ENCODE measurements around the gene RBFOX1.

The RBFOX1 gene

DNA sequence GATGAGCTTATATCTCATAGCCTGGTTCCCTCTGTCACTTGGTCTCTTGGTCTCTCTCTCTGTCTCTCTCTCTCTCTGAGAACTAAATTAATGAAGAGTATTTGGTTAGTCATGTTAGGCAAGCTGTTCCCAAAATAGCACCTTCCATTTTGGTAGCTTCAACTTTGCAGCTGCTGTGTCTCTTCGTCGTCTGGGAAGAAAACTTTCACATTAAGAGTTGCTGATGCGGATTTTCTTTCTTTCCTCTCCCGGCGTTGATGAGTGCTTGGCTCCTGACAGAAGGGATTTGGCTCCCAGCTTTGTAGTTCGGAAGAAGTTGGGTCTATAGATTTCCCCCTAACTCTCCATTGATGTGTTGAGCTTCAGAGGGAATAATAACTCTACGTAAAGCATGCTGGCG lies at the start of gene RBFOX1:
TSS of gene RBFOX1 (plus strand) at position 235 of the 400 bp plus-strand sequence.
- no peak for DNase-seq

DNA sequence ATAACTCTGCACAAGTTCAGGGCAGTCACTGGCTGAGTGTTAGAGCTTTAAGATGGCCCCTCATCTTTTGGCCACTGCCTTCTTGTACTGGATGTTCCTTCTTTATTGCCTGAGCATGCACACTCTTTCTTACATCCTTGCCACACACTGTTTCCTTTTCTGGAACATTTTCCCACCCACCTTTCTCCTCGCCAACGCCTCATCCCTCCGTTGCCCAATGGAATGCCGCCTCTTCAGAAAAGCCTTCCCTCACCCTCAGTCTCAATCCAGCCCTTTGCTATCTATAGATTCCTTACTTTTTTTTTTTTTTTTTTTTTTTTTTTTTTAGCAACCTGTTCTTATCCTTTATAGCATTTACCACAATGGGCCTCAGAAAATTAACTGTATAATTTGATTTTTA lies 47.9 kb upstream of the RBFOX1 start:
- no peak for DNase-seq

DNA sequence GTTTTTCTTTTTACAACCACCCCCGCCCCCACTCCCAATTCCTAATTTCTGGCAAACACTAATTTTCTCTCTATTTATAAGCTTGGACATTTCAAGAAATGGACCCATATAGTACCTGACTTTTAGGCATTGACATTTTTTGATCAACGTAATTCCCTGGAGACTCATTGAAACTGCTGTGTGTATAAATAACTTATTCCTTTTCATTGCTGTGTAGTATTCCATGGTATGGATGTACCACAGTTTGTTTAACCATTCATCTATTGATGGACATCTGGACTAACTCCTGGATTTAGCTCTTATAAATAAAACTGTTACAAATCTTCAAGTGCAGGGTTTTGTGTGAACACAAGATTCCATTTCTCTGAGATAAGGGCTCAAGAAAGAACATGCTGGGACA lies 47.1 kb upstream of the RBFOX1 start:
- no peak for DNase-seq

DNA sequence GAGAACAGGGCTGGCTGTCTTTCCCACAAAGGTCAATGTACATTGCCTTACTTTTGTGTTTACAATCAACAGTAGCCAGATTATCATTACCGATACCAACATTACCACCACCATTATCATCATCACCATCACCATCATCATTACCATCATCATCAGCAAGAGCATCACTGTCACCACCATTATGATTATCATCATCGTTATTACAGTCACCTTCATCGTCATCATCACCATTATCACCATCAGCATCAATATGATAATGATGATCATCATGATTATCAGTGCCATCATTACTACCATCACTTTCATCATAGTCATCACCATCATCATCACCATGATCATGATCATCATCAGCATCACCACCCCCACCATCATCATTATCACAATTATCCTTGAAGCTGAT lies 43.3 kb upstream of the RBFOX1 start:
- no peak for DNase-seq

DNA sequence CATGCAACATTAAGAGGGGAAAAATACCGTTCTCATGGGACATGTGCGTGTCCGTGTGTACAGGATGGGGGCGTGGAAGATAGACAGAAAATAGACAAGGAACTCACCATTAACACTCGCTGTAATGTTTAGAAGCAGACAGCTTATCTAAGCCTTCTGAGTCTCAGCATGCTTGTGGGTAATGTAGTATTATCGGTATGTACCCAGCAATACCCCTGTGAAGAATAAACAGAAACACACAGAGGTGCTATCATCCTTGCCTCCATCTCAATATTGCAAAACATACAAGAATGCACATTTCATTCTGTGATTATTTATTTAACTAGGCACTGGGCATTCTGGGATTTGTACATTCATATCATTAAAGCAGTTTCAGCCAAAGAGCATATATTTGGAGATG lies 42.0 kb upstream of the RBFOX1 start:
- no peak for DNase-seq

DNA sequence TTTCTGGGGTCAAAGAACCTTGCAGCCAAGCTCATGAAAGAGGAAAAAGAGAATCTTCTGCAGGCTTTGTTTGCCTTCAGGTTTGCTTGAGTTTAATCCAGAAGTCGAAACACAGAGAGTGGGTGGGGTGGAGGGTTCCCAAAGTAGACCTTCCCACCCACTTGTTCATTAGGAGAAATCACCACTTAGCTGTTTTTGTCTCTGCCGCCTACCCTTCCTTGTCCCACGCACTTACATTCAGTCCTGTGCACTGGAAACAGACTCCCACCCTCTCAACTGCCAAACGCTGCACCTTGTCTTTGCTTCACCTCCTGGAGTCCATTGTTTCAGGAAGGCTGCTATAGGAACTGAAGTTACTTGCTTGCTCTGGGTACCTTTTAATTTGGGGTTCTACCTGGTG lies 38.6 kb upstream of the RBFOX1 start:
- no peak for DNase-seq

DNA sequence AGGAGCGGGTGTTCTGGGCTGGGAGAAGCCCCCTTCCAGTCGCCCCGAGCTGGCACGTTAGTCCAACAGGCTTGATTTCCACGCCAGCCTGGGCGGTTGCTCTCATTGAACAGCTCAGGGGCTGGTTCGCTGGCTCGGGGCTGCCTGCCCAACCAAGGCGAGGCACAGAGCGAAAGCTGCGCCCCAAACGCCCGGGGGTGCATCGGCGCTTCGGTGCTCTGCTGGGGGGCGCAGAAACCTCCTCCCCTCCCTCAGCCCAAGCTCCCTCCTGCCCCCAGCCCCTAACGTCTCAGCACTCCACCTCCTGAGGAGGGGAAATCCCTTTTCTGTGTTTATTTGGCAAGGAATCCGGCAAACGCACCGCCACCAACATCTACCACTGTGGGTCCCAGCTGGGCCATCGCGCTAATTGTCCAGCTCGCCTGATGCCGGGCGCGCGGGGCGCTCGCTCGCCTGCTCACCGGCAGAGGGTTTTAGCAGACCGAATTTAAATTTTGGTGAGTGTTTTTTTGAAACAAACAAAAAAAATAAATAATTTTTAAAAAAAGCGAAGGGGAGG lies 29.5 kb upstream of the RBFOX1 start:
- no peak for DNase-seq

DNA sequence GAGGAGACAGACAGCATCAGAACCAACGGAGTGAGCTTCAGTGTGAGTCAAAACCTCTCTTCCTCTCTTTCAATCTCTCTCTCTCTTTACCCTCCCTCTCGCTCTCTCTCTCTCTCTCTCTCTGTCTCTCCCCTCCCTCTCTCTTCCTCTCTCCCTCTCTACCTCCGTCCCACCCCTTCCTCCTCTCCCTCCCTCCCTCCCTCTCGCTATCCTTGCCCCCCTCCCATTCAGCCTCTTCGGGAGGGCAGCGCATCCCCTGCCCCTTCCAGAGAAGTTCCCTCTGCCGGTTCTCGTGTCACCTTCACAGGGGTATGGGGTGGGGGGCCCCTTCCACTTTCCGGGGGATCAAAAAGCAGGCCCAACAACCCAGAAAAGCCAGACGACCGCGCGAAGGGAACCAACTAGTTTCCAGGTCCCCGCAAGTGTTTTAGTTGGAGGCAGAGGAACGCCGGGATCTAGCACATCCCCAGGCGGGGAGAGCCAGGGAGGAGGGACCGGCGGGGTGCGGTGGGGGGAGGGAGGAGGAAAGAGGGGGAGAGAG lies 28.9 kb upstream of the RBFOX1 start:
- no peak for DNase-seq

DNA sequence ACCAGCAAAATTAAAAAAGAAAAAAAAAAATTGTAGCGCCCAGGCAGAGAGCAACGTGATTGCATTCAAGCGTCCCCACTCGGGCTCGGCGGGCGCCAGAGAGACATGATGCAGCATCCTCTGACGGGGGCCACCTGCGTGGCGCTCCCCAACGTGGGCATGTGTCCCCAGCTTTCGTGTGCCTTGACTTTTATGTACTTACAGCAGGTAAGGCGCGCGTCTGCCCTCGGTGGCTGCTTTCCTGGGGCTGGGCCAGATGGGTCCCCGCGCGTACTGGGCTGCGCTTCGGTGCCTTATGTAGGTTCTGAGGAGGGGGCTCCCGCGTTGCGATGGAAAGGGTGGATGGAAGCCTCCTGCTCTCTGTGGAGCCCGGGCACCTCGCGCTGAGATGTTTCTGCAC lies 28.4 kb upstream of the RBFOX1 start:
- no peak for DNase-seq

DNA sequence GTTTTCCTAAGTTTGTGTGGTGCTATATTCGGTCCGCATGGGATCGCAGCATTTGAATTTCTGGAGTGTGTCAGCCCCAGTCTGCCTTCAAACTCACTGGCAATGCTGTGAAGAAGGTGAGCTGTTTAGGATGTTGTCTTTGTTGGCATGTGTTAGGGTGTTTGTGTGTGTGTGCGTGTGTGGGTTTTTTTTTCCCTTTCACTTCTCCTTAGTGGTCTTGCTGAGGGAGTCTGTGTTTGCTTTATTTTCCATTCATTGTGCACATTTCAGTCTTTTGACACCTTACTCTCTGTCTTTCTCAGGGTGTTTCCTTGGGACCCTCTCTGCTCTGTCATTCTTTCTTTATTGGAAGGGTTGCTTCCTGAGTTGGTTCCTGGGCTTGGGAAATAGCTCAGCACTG lies 27.7 kb upstream of the RBFOX1 start:
- DNase-seq: no peak

DNA sequence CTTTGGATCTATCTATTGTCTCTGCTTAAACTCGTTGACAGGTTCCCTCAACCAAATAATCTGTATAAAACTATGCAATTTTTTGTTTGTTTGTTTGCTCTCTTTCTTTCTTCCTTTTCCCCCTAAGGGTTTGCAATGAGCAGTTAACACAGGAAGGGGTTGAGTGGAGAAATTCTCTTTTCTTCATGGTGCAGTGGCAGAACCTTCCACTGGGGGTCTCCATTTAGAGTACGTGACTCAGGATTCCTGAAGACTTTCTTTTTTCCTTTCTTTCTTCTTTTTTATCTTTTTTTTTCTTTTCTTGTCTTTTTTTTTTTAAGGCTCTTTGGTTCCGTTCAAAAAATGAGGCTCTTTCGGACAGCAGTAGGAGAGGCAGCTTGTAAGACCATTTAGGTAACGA lies 19.5 kb upstream of the RBFOX1 start:
- DNase-seq: no peak

DNA sequence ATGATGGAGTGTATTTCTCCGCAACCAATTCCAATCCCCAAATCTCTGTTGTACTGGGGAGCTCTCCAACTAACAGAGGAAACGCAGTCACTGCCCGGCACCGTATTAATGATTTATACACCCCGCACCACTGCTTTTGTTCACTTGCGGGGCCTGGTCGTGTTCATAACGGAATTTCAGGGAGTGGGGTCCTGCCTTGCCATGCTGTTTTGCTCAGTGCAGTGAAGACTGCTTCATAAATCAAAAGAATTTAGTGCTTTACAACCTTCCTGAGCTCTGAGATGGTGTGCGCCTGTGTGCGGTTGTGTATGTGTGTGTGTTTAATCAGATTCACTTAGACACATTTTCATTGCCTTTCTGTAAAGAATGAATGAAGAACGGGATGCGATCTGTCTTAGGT lies 18.5 kb upstream of the RBFOX1 start:
- DNase-seq: no peak

DNA sequence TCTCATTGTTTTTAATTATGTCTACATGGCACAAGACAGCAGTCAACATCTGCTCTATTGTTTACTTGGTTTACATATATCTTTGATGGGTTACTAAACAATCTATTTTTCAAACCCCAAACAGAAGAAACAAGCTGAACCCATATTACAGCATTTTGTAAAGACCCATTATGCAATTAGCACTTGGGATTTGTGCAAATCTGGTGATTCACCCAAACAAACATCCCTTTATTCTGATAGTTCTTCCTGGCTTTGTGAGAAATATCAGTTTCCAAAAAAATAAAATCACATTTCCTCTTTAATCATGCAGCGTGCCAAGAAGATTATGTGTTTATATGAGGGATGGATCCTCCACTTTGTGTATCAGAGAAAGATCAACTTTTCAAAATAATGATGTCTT lies 16.8 kb upstream of the RBFOX1 start:
- DNase-seq: no peak

DNA sequence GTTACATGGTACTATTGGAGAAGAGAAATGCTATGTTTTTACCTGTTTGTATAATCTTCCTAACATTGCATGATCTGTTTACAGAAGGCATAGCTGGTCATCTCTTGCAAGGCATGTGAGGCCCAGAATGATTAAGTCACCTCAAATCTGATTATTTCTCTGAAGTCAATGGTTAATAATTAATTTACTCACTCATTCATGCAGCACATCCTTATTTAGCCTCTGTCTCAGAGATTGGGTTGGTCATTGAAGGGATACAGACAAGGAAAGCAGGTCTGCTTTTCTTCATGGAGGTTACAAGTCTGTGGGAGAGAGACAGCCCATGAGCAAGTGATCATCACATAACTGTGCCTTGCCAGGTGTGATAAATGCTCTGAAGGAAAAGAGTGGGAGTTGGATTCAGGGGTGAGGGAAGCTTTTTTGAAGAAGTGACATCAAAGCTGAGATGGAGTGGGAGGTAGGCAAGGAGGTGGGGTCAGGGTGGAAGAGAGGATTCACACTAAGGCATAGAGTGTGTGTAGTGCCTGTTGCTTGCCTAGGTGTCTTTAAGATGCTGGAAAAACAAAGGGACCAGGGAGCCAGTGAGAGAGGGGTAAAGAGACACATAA lies 16.3 kb upstream of the RBFOX1 start:
- DNase-seq: no peak

DNA sequence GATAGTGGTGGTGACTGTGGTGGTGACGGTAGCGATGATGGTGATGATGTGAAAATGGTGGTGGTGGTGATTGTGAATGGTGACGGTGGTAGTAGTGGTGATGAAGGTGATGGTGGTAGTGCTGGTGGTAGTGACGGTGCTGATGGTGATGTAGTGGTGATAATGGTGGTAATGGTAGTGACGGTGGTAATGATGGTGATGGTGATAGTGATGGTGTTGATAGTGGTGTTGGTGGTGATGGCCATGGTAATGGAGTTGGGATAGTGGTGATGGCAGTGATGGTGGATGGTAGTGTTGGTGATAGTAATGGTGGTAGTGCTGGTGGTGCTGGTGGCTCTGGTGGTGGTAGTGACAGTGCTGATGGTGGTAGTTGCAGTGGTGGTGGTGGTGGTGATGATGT lies 14.7 kb upstream of the RBFOX1 start:
- no peak for DNase-seq

DNA sequence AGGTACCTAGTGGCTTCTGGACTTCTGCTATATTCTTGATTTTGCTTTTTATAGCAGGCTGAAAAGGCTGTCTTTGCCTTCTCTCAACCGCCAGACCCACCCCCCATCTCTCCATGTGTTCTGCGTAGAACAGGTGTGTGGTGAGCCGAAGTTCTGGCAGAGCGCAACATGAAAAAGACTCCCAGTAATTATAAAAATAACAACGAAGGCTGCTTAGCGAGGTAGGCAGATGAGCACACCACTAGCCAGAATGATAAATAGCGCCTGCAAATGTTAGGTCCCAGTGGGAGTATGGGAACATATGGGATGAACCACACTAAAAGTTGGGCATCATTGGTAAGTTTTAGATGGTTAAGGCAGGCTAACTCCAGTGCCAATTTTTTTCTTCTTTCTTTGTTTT lies 14.0 kb upstream of the RBFOX1 start:
- no peak for DNase-seq

DNA sequence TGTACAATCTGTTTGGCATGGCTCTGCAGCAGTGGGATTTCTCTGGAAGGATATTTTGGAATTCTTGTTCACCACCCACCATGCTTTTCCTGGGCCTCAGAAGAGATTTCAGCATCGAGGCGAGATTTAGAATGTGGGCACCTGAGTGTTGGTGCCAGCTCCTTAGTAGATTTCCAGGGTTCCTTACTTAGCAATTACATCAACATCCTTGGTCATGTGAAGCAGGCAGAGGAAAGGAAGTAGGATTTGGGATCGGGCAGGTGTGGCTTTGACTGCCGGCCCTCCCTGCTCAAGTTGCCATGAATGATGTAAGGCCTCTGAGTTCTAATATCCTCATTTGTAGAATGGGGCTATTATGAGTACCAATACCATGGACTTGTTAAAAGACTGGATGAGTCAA lies 13.1 kb upstream of the RBFOX1 start:
- no peak for DNase-seq

DNA sequence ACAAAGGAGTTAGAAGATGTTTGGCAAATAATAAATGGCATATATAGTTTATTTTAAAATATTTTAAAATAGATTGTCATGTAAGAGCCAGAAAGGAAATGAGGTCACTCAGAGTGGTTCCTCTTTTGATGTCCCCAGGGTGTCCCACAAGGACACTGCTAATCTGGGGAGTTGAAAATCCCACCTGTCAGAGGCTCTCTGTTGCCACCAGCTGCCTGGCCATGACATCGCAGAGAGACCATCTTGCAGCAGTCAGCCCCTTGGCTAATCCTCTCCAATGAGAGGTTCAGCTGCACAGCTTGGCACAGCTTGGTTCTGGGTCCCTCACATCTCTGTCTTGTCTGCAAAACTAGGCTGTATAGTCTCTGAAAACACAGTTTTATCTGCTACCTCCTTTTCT lies 11.0 kb upstream of the RBFOX1 start:
- DNase-seq: no peak

DNA sequence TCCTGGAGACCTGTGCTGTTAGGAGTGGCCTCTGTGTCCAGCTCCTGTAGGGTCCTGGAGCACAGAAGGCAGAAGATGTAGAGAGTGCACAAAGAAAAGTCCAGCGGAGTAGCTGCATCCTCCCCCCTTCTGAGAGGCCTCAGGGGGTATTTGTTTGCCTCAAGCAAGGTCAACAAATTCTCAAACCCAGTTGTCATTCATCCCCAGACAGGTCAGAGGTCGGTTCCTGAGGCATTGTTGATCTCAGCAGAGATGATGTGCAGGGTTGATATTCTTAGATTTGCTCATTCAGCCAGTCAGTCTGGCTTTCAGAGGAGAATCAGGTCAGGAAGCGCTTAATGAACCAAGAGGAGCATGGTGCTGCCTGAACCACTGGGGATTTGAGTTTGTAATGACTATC lies 8.3 kb upstream of the RBFOX1 start:
- DNase-seq: no peak

DNA sequence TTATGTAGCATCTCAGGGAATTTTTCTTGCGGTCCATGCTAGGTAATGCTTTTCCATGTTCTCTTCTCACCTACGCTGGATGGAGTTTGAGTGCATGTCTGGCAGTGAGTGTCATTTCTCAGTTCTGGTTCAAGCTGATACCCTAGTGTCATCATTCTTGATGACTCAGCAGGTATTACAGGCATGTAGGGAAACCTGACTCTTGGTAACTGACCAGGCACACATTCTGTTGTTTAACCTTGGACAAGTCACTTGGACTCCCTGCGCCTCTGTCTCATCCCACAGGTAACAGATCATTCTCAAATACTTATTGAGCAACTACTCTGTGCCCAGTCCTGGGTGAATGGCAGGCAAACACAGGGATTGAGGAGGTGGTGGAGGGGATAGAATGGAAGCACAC lies 6.8 kb upstream of the RBFOX1 start:
- DNase-seq: no peak

DNA sequence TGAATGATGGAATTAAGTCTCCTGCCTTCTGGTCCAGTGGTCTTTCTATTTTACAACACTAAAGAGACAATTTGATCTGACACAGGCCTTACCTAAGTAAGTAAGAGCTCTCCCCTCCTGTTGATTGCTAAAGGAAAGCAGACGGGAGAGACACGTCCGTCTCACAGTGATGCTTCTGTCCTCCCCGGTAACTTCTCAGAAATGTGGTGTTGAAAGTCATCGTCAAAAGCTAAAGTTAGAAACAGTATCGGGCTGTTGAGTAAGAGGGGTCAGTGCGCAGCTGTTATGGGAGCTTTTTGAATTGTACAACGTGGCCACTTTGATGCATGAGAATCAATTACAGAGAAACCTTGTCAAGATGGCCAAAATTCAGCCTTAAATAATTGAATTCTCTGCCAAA lies 1.9 kb upstream of the RBFOX1 start:
- no peak for DNase-seq

DNA sequence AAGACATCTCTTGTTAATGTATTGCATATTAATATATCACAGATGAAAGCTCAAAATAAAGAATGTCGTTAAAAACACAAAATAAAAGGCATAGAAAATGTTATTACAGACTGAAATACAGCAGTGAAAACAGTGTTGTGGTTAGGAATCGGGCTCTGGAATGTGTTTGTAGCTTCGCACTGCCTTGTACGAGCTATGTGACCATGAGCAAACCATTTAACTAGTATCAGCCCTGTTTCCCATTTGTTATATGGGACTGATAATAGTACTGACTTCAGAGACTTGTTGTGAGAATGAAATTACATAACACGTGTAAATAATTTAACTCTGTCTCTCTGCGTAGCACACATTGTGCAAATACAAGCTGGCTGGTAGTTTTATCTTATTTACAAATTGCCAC lies 648 bp upstream of the RBFOX1 start:
- DNase-seq: no peak

DNA sequence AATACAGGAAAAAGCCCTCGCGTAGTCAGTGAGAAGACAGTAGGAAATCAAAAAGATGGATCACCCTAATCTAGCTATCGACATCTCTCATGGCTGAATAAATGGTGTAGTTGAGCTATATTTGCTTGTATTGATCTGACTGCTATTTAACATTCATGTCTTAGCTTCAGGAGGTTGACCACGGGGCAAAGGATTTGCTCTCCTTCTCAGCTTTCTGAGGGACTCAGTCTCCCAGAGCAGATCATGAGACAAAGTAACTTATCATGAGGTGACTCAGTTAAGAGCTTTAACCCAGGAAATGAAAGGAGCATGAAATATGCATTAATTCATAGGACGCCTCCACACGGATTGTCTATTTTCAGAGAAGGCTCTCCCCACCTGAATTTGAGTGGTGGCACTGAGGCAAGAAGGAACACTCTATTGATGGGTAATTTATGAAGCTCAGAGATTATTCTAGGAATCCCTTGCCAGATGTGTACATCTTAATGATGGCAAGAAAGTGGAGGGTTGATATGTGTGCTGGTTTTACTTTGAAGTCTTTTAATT lies 608 bp downstream of the RBFOX1 start:
- DNase-seq: no peak

DNA sequence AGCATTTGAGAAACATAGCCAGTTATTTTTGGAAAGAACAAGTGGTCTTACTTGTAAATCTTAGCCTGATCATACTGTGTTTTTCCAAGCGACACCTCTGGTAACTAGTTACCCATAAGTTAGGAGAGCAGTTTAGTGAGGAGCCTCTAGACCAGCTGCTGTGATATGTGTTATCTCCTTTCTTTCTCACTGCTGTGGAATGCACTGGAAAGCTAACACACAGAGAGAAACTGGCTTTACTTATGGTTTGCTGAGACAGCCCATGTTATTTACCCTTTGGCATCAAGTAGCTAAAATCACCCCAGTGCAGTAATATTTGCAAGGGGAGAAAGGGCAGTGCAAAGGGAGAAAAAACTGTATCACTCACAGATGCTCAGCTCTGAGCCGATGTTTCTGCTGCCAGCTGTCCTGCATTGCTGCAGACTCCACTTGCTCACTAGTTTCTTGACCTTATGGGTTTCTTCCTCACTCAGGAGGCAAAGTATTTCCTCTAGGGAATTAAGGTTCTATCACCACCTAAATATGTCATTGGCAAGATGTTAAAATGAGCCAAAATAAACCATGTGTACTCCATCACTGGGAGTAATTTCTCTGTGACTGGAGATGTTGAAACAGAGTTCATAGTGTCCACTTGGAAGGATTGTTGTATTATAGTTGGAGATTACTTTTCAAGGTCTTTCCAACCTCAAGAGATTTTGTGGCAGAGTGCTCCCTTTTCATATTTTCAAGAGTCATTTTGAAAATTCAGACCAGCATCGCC lies 2.3 kb downstream of the RBFOX1 start:
- DNase-seq: no peak

Measured in Kasumi-1 (cell line).